NCI-H345 treated with DMSO at 0.1 percent for 48 hours (cell line): Measurements from ENCODE around the gene SLC6A7.
"Not testable (repeated sequence)": the region's sequence is repeated elsewhere in the genome, so short reads cannot be mapped to it uniquely, and the experiment has no call there.

Experiments
- DNase-seq: peaks from one replicate; lab custom pipeline; 2025; ENCODE audit not compliant: unreplicated experiment; lab: John Stamatoyannopoulos, UW

SLC6A7 gene

DNA sequence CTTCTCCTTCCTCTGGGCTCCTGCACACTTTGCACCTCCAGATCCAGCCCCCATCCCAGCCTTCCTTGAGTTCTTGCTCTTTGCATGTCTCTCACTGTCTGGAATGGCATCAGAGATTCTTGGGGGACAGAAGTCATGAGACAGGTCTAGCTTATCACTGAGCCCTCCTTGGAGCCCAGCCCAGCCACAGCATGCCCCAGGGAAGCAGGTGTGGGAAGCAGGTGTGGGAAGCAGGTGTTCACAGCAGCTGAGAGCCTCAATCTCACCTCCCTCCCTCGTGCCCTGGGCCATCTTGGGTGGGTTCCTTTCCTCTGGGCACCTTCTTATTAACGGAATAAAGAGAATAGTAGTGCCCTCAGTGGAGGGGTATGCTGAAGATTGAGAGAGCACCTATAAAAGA is 27.2 kb downstream of the SLC6A7 start:
- no peak for DNase-seq

DNA sequence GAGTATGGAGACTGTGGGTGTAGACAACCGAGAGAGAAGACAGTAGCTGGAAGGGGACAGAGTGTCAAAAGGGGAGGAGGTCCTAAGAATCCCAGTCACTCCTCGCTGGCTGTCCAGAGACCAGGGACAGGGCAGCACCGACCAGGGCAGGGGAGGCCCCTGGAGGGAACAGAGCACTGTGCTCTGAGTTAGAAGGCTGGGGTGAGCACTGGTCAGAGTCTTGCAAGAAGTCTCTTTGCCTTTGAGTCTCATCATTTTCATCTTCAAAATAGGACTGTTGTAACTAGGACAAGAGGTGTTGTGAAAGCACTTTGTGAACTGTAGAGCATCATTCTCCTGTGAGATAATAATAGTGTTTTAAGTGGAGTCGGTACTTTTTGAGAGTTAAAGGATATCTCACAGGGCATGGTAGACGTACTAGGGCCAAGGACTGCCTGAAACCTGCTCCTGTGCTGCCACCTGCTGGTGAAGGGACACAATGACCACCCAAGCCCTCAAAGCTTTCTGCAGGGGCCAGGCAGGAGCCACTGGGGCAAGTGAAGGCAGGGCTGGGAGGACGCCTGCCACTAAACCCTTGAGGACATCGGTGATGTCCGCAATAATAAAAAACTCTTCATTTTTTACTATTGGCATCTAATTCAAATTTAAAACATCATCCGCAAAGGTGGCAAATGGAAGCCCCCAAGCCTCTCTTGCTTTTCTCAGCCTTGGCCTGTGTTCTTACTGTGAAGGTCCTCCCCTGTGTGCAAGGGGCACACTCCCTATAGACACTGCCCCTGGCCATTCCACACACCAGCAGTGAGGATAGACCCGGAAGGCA is 28.2 kb downstream of the SLC6A7 start:
- peak; percentile 71 for DNase-seq

DNA sequence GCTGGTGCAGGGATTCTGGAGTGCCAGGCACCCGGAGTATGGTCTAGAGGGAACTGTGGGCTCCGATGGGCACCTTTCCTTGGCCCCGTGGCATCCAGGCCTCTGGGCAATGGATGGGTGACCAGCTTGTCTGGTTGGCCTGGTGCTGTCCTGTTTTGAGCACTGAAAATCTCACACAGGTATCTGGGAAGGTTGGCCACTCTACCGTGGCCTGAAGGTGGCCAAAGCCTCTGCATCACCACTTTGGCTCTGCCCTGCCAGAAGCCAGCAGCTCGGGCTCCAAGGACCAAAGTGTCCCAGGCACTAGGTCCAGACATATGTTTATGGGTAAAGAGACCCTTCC is 28.8 kb downstream of the SLC6A7 start:
- no peak for DNase-seq

DNA sequence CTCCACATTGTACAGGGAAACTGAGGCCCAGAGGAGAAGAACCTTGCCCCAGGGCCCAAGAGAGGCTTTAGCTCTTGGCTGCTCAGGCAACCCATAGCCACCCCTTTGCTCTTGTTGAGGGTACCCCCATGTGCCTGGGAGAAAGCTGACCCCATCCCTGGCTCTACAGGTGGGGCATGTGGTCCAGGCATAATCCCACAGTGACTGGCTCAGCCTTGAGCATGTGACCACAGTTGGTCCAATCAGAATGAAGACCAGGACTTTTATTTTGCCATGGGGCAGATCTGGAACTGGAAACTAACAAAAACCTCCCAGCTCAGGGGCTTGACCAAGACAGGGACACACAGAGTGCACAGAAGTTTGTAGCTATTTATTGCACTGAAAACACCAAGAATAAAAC is 29.3 kb downstream of the SLC6A7 start:
- DNase-seq, result no peak

DNA sequence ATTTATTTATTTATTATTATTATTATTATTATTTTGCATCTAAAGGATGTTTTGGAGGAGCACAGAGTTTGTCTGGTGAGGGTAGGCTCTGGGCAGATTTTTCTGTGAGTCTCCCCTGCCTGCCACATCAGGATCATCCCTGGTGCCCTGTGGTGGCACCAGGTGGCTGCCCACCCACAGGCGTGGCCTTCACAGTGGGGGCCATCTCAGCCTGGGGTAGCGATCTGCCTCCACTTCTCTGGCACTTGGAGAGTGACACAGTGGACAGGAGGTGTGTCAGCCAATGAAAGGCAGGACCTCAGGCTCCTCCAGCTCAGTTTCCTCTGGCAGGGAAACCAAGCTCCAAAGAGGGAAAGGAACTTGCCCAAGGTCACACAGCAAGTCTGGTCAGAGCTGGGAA is 30.0 kb downstream of the SLC6A7 start:
- no peak for DNase-seq

DNA sequence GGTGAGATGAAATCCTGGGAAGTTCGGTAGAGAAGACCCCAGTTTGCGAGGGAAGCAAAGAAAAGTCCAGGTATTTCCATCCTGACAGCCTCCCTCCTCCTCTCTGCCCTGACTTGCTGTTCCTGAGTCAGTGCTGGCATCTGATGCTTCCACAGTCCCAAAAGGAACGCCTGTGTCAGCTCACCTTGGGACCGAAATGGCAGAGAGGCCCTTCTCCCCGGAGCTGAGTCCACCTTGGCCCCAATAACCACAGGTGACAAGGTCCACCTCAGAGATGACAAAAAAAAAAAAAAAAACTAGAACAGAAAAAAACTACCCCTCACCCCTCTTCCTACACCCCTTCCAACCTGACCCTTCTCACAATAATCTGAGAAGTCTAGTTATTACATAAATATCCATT is 31.6 kb downstream of the SLC6A7 start:
- DNase-seq, result no peak

DNA sequence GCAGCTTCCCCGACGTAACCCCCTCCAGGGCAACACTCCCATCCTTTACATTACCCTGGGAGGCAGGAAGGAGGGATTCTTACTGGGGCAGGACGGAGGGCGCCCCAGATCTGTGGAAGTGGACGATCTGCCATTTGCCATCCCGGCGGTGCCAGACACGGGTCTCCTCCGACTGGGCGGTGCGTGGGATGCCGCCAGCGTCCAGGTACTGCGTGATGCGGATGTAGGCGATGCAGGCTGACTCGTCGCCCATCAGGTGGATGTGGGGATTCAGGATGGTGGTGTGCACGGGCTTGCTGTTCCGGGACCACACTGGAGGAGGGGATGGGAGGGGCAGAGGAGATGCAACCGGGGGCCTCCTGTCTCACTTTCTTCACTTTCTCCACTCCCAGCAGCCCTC is 33.0 kb downstream of the SLC6A7 start:
- DNase-seq, result no peak

DNA sequence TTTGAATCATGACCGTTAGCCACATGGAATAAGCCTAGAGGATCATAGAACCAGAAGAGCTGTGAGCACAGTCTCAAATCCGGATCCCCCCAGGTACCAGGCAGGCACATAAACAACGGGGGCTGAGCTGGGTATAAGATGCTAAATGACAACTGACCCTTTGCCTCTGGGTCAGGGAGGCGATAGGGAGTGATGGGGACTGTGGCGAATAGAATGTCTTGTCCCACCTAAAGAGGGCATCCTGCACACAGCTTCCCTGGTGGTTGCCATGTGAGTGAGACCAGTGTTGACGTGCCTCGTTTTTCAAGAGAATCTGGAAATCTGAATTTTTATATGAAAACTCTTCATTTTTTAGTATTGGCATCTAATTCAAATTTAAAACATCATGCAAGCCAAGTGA is 33.6 kb downstream of the SLC6A7 start:
- DNase-seq, result no peak

DNA sequence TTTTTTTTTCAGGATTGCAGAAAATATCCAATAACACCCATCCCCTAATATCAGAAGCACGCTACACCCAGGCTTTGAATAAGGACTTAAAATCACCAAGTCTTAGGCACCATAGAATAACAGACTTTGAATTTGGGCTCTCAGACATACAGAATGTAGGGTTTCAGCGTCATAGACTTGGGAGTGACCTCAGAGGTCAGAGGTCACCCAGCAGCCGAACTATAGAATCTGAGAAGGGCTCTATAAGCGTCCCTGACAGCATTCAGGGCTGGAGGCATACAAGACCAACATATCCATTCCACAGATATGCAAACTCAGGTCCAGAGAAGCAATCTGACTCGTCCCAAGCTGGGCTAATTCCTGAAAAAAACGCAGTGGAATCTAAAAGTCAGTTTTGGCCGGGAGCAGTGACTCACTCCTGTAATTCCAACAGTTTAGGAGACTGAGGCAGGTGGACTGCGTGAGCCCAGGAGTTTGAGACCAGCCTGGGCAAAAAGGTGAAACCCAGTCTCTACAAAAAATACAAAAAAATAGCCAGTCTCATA is 34.7 kb downstream of the SLC6A7 start:
- DNase-seq, result no peak

DNA sequence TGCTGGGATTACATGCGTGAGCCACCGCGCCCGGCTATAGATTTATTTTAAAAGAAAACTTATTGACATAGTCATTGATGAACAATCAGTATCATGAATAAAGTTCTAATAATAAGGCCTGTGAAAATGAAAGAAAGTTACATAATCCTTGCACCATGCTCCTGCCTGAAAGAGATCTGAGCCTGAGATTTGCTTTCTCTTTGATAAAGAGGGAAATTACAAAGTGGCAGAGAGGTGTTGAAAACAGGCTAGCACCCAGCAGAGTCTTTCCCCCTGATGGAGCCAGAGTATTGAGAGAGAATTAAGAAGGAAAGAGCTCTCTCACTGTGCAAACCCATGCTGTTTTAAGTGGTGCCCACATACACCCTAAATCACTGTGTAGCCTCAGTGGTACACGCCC is 37.2 kb downstream of the SLC6A7 start:
- DNase-seq, result no peak

DNA sequence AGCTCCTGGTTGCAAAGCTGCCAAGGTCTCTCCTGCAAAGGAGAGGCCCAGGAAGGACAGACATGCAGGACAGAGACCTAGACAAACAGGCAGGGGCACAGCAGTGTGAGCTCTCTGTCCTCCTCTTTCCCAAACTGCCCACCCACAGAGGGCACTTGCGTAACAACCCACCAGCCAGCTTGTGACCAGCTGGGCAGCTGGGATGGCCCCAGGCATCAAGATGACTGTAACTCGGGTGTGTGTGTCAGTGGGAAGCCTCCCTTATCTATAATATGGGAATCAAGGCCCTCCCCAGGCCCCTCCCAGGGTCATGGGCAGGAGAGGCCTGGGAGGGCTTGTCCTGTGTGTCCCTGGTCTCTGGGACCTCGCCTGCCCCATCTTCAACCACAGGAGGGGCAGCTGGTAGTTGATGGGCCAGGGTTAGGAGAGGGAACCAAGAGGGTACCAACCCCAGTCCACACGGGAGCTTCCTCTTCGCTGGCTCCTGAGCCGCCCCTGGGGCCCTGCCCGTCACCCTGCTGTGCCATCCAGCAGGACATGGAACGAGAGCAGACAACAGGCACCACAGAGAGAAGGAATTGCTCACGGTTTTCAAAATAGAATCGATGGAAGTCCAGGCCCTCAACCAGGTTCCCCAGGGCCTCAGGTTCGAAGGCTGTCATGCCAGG is 37.9 kb downstream of the SLC6A7 start:
- no peak for DNase-seq

DNA sequence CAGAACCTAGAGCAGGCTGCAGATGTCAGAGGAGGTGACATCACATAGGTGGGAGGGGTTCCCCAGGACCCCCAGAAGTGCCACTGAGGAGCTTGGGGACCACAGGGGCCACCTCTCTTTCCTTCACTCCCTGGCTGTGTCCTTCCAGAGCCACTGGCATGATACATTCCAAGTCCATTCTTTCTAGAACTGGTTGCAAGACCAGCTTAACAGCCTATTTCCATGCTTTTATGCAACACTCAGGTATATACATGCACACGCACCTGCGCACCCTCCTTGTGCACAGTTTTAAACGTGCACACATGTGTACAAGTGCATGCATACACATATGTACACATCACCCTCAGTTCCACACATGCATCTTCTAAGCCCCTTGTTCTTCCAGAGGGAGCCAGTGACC is 39.7 kb downstream of the SLC6A7 start:
- DNase-seq, result no peak

DNA sequence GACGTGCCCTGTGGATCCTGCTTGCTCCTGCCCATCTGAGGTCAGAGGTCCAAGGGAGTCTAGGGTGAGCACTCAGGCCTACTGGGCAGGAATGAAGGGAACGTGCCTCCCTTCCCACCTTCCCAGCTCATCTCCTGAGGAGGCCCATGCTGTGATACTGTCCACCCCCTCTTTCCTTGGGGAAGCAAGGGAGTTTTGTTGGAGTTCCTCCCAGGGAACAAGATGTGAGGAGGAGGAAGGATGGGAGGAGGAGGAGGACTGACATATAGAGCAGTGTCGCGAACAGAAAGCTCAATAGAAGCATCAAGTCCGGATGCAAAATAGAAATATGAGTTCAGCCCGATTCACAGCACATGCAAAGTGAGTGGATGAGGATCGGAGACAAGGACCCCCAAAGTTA is 41.0 kb downstream of the SLC6A7 start:
- no peak for DNase-seq

DNA sequence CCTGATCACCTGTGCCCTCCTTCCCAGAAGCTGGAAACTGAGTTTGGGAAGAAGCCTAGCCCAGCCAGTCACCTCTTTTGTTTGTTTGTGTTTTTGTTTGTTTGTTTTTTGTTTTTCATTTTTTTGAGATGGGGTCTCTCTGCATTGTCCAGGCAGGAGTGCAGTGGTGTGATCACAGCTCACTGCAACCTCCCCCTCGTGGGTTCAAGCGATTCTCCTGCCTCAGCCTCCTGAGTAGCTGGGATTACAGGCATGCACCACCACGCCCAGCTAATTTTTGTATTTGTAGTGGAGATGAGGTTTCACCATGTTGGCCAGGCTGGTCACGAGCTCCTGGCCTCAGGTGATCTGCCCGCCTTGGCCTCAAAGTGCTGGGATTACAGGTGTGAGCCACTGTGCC is 43.8 kb downstream of the SLC6A7 start:
- DNase-seq, result not testable (repeated sequence)

DNA sequence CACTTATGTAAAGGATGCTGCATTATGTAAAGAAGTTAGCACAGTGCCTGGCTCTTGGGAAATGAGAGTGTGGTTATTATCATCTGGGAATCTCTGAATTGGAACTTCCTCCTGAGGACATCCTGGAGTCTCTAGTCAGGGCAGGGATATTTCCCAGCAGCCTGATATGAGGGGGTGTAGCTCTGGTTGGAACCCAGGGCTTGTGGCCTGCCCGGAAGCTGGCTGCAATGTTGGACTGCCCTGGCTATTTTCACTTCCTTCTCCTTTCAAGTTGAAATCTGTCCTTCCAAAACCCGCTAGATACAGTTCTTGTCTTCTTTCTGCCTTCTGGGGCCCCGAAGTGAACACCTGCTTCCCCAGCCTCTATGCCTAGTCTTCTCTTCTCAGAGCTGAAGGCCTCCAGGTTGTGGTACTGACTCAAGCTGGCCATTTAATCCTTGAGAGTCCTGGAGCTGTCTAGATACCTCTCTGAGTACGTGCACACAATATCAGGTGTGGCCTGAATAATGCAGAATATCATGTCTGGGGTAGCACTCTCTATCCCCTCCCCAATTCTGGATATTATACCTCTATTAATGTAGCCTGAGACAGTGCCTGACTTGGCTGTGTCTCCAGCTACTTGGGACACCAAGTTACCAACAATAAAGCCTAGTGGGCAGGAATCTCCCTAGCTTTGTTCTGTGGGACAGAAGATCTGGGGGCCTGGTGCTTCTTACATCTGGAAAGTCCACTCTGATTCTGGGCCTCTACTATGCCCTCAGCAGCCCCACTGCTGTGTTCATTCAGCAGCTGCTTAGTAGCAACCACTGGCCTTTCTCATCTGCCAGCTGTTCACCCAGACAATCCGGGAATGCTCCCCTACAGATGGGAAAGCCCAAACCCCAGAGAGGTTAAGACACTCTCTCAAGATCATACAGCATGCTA is 45.0 kb downstream of the SLC6A7 start:
- no peak for DNase-seq

DNA sequence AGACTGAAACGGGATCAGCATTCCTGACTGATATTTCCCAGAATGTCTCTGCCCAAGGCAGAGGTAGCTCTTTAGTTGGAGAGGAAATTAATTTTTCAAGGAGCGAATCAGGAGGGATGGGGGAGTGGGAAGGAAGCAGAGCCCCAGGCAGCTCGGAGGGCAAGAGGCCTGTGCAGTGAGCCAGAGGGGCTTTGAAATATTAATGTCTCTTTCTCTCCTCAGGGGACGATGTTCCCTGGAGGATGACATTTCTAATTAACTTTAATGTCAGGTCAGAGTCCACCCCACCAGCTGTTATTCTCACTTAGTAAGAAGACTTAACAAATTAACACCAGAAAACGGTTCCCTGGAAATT is 45.6 kb downstream of the SLC6A7 start:
- DNase-seq, result no peak

DNA sequence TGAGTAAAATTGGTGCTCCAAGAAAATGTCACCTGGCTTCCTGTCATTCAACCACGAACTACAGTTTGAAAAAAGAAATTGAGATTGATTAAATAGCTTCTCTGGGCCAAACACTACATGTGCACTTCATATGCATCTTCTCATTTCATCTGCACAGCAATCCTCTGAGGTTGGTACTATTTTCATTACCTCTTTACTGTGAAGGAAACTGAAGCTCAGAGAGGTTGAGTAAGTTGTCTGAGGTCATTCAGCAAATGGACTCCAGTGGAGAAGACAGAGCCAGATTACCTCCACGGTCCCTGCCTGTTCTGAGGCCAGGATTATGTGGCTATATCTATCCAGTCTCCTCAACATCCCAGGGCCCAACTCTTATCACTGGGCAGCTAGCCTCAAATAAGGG is 46.5 kb downstream of the SLC6A7 start:
- no peak for DNase-seq

DNA sequence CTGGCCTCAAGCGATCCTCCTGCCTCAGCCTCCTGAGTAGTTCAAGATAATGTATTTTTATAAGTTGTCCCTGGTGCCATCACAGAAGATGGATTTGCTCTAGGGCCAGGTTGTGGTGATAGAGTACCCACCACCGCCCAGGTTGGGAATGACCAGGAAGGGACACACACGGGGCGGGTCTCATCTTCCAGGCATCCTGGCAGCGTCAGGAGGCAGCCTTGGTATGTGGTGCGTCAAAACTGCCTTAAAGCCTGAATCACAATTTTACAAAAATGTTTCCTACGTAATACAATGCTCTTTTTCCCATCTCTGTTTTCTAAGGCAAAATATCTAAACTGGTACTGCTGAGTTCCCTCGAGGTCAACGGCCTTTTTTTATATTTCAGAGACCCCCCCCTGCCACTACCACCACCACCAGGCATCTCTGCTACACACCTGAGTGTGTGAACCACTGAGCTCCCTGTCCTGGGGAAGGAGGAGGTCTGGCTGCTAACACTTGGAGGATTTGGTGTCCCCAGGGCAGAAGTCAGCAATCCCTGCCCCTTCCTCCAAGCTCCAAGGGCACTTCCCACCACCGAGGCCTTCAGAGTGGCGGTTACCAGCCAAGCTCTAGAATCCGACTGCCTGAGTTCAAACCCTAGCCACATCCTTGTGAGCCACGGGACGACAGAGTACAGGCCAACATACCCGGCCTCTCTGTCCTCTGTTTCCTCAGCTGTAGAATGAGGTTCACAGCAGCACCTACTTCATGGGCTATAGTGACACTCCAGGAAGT is 47.3 kb downstream of the SLC6A7 start:
- DNase-seq, result no peak

DNA sequence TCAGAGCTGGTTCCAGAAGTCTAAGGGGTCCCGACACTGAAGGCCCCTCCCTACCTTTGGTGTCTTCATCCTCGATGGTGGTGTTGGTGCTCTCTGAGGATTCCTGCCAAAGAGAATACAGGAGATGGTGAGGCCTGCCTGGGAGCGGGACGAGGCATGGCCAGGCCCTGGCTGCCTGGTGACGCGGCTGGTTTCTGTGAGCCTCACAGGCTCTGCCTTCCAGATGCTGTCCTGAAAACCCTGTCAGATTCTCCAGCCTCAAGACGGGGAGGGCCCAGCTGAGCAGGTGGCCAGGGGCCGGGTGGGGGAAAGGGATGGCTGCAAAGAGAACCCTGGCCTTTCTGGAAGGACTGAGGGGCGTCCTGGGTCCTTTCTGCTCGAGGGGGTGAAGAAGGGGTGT is 48.8 kb downstream of the SLC6A7 start:
- DNase-seq, result no peak

DNA sequence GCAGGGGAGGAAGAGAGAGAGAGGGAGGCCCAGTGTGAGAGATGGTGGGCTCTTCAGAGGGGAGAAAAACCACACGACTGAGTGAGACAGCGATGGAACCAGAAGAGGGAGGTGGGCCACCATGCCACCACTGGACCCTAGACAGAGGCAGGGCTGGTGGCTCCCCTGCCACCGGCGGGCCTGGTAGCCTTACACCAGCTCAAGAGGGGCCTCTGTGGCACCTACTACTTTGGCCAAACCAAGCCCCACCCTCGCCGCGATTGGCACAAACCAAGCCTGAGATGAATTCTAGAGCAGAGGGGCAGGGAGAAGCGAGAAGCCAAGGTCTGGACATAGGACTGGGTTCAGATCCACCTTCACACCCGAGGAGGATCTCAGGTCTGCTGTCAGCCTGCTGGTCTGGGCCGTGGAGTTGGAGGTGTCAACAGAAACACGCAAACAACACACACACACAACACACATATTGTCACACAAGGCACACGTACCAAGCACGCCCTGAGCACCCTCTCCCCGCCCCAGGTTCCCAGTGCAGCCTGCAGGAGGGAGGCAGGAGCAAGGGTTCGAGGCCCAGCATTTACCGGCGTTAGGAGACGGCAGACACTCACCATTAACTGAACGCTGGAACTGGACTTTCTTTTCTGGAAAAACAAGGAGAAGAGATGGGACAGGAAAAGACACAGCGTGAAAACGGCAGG is 49.4 kb downstream of the SLC6A7 start:
- no peak for DNase-seq
